Bone marrow (tissue), 2 donors: Measurements from ENCODE around the gene HSPB1.
"Not testable (repeated sequence)": the region's sequence is repeated elsewhere in the genome, so short reads cannot be mapped to it uniquely, and the experiment has no call there.

ENCODE experiments used
- DNase-seq, 2 donors: peaks; one replicate each; lab custom pipeline; 2025; lab: John Stamatoyannopoulos, UW

The HSPB1 gene

GRCh38 chr7:76281706-76282343, 20.6 kb upstream of the HSPB1 start:
- no peak for DNase-seq

GRCh38 chr7:76282344-76283253, 19.9 kb upstream of the HSPB1 start:
- peak in 1 of 2 donors; percentile 8 for DNase-seq

- DNase-seq: no peak
Measured at GRCh38 chr7:76283254-76284159, 19.0 kb upstream of the HSPB1 start.

- no peak for DNase-seq
Measured at GRCh38 chr7:76285604-76286374, 16.7 kb upstream of the HSPB1 start.

- DNase-seq: no peak
Measured at GRCh38 chr7:76286842-76287403, 15.6 kb upstream of the HSPB1 start.

- DNase-seq: not testable (repeated sequence)
Measured at GRCh38 chr7:76290847-76291350, 11.6 kb upstream of the HSPB1 start.

GRCh38 chr7:76291351-76292212, 10.9 kb upstream of the HSPB1 start:
- peak; percentile 76 to 98 for DNase-seq

- peak in 1 of 2 donors; percentile 87 for DNase-seq
Measured at GRCh38 chr7:76292213-76292573, 10.3 kb upstream of the HSPB1 start.

GRCh38 chr7:76292911-76293310, 9.6 kb upstream of the HSPB1 start:
- not testable (repeated sequence) for DNase-seq

GRCh38 chr7:76293407-76293901, 9.0 kb upstream of the HSPB1 start:
- no peak for DNase-seq

GRCh38 chr7:76294344-76295024, 8.0 kb upstream of the HSPB1 start:
- peak in 1 of 2 donors; percentile 26 for DNase-seq

- DNase-seq: no peak
Measured at GRCh38 chr7:76296743-76297740, 5.4 kb upstream of the HSPB1 start.

GRCh38 chr7:76300166-76300731, 2.2 kb upstream of the HSPB1 start:
- no peak for DNase-seq

GRCh38 chr7:76301000-76301399, 1.5 kb upstream of the HSPB1 start:
- no peak for DNase-seq

GRCh38 chr7:76303202-76304147, 1.0 kb downstream of the HSPB1 start:
- peak; percentile 57 to 70 for DNase-seq

- DNase-seq: no peak
Measured at GRCh38 chr7:76304888-76305375, 2.5 kb downstream of the HSPB1 start.
